CD14-positive monocyte (primary cell): ENCODE measurements around the gene RPL9. TPM values are rescaled to one million over a fixed set of nuclear protein-coding genes. Genes with fewer than 3 reads are reported as not detected.
"Not testable (repeated sequence)": the region's sequence is repeated elsewhere in the genome, so short reads cannot be mapped to it uniquely, and the experiment has no call there.

Source experiments
- DNase-seq, 3 donors: peaks; one replicate each; pipeline ENCODE4 v3.0.0-alpha.2; 2011 to 2022
- H2AFZ ChIP-seq: 2 replicates; pipeline ENCODE4 v1.6.0; 2012; ENCODE audit warnings: mild to moderate bottlenecking, low read depth, low read length, inconsistent platforms; ENCODE audit not compliant: insufficient read depth, poor library complexity, severe bottlenecking
- H3K27ac ChIP-seq, 2 donors: 1 replicate in 1 of 2; 2 replicates in 1 of 2; pipeline ENCODE4 v1.5.1; 2012 to 2013; ENCODE audit warnings: low read length in 2 of 2, control low read depth in 1 of 2, inconsistent platforms in 1 of 2, low read depth in 1 of 2, mild to moderate bottlenecking in 1 of 2
- H3K27me3 ChIP-seq, 2 donors: one replicate each; pipeline versions ENCODE4 v1.6.0 to v1.6.1; 2011 to 2013; ENCODE audit warnings: low read length in 2 of 2; ENCODE audit not compliant: control insufficient read depth in 2 of 2, insufficient read depth in 2 of 2
- H3K36me3 ChIP-seq, 2 donors: replicated peaks in 1 of 2; 1 replicate in 1 of 2; 2 replicates in 1 of 2; pipeline versions ENCODE4 v1.5.1 to v1.6.1; 2012 to 2013; ENCODE audit warnings: low read length in 2 of 2, control low read depth in 1 of 2, inconsistent platforms in 1 of 2, mild to moderate bottlenecking in 1 of 2; ENCODE audit not compliant: insufficient read depth in 2 of 2, control insufficient read depth in 1 of 2
- H3K4me1 ChIP-seq, 2 donors: 1 replicate in 1 of 2; 2 replicates in 1 of 2; pipeline versions ENCODE4 v1.5.1 to v1.6.1; 2012 to 2013; ENCODE audit warnings: low read length in 2 of 2, control low read depth in 1 of 2, inconsistent platforms in 1 of 2, mild to moderate bottlenecking in 1 of 2, moderate library complexity in 1 of 2; ENCODE audit not compliant: insufficient read depth in 2 of 2, control insufficient read depth in 1 of 2
- H3K4me2 ChIP-seq: replicated peaks from 2 replicates; pipeline ENCODE3; 2012; ENCODE audit warnings: low read length, moderate library complexity, mild to moderate bottlenecking; ENCODE audit not compliant: poor library complexity, severe bottlenecking; ENCODE audit errors: extremely low read depth
- H3K4me3 ChIP-seq, 3 experiments: fragments of 200-600 bp in 1 of 3; sonication (generic) in 1 of 3; replicated peaks in 1 of 3; 1 replicate in 2 of 3; 2 replicates in 1 of 3; pipeline ENCODE4 v1.5.1; 2011 to 2013; ENCODE audit warnings: low read length in 3 of 3, mild to moderate bottlenecking in 3 of 3, control low read depth in 2 of 3, low read depth in 2 of 3, inconsistent platforms in 1 of 3, moderate library complexity in 1 of 3
- H3K79me2 ChIP-seq: 2 replicates; pipeline ENCODE4 v1.6.0; 2012; ENCODE audit warnings: mild to moderate bottlenecking, control low read depth, inconsistent platforms, low read length, moderate library complexity; ENCODE audit not compliant: insufficient read depth
- H3K9ac ChIP-seq: 2 replicates; pipeline ENCODE4 v1.6.0; 2017; ENCODE audit warnings: low read length, mild to moderate bottlenecking; ENCODE audit not compliant: insufficient read depth, poor library complexity, severe bottlenecking
- H3K9me3 ChIP-seq, 2 donors: replicated peaks in 1 of 2; 1 replicate in 1 of 2; 2 replicates in 1 of 2; pipeline versions ENCODE4 v1.5.1 to v1.6.1; 2012 to 2013; ENCODE audit warnings: low read length in 2 of 2, control low read depth in 1 of 2; ENCODE audit not compliant: control insufficient read depth in 1 of 2, insufficient read depth in 1 of 2
- H4K20me1 ChIP-seq: 2 replicates; pipeline ENCODE4 v1.6.0; 2012; ENCODE audit warnings: mild to moderate bottlenecking, low read length, control low read depth, moderate library complexity; ENCODE audit not compliant: insufficient read depth
- H3K27ac Mint-ChIP-seq, 7 donors: one replicate each; pipeline ENCODE4 v1.8.0; 2020; ENCODE audit warnings: mild to moderate bottlenecking in 7 of 7, mixed read lengths in 7 of 7, moderate library complexity in 6 of 7, inconsistent platforms in 2 of 7
- H3K27me3 Mint-ChIP-seq, 3 donors: one replicate each; pipeline ENCODE4 v1.8.0; 2021 to 2022; ENCODE audit warnings: low read depth in 3 of 3, mild to moderate bottlenecking in 3 of 3, mixed read lengths in 3 of 3, moderate library complexity in 3 of 3, inconsistent platforms in 1 of 3
- H3K36me3 Mint-ChIP-seq, 2 donors: one replicate each; pipeline ENCODE4 v1.8.0; 2020; ENCODE audit warnings: mixed read lengths in 2 of 2, inconsistent platforms in 1 of 2, mild to moderate bottlenecking in 1 of 2
- H3K4me1 Mint-ChIP-seq: one replicate; pipeline ENCODE4 v1.8.0; 2020; ENCODE audit warnings: mild to moderate bottlenecking, mixed read lengths
- H3K4me3 Mint-ChIP-seq, 2 donors: one replicate each; pipeline ENCODE4 v1.8.0; 2020; ENCODE audit warnings: mild to moderate bottlenecking in 2 of 2, mixed read lengths in 2 of 2, moderate library complexity in 1 of 2
- H3K9me3 Mint-ChIP-seq, 7 donors: one replicate each; pipeline ENCODE4 v1.8.0; 2020 to 2022; ENCODE audit warnings: mixed read lengths in 7 of 7, mild to moderate bottlenecking in 6 of 7, moderate library complexity in 6 of 7, inconsistent platforms in 2 of 7
- CTCF ChIP-seq: fragments of 200-600 bp; IDR thresholded peaks from one replicate; pipeline ENCODE4 v1.8.0; 2022; ENCODE audit warnings: antibody characterized with exemption, mild to moderate bottlenecking
- WGBS: methylation state at CpG from one replicate; pipeline ENCODE4 v1.1.5; 2013; ENCODE audit warnings: missing lambda C conversion rate; ENCODE audit not compliant: insufficient coverage; 5-methylcytosine and 5-hydroxymethylcytosine counted together
- intact Hi-C, 2 donors: fragments of 100-400 bp; cut with micrococcal nuclease; formaldehyde crosslinking; loops; one replicate each; pipeline versions ENCODE4 v1.15.0 to v1.15.1; 2023
- polyA plus RNA-seq, 3 donors: library from polyadenylated mRNA; depleted of rRNA in 1 of 3; unstranded in 2 of 3; stranded (reverse) in 1 of 3; fragments of 300-500 nt in 2 of 3; fragments of >200 nt in 1 of 3; fragmentation: Illumina TruSeq in 2 of 3; gene quantifications; 1 replicate in 2 of 3; 2 replicates in 1 of 3; pipeline ENCODE4 v1.2.3, GENCODE V29; 2012 to 2021

The RPL9 gene
- polyA plus RNA-seq, 3 donors, result 821 to 1,937 (median 828) TPM

- H3K4me3 Mint-ChIP-seq, result no peak overlapping the region
- Histone ChIP-seq H3K9ac (no peak overlapping the region), H2AFZ (no peak overlapping the region), H3K27me3 (no peaks in the 10 kb centered on the region), H4K20me1 (no peaks in the 10 kb centered on the region), H3K4me2 (no peak overlapping the region), H3K27ac (no peak overlapping the region), H3K9me3 (no peaks in the 10 kb centered on the region), H3K36me3 (peaks cover 24 to 50% of the 10 kb centered on the region in 2 donors), H3K79me2 (peaks cover 8% of the 10 kb centered on the region), H3K4me3 (no peak overlapping the region), H3K4me1 (peaks cover 6 to 10% of the 10 kb centered on the region in 2 donors)
- H3K9me3 Mint-ChIP-seq, result no peaks in the 10 kb centered on the region
- no peak for DNase-seq
- H3K27me3 Mint-ChIP-seq, result no peaks in the 10 kb centered on the region
- peaks cover 6% of the 10 kb centered on the region for H3K4me1 Mint-ChIP-seq
- 0% methylated on average over 1 of the region's 2 CpGs for WGBS
- H3K36me3 Mint-ChIP-seq, result peaks cover 26 to 46% of the 10 kb centered on the region in 2 donors
- intact Hi-C loops, result loop anchor here in 1 of 2 donors (10.0 kb wide), 1 partner anchor 60 kb away; the partner anchor contains the start of gene UGDH
- no peak for TF ChIP-seq CTCF
- H3K27ac Mint-ChIP-seq, result no peak overlapping the region
These were observed 6.3 kb upstream of the RPL9 start for GRCh38 chr4:39464886-39465501.

- Histone ChIP-seq H2AFZ (peak overlapping the region; percentile 96), H3K4me1 (peaks cover 15 to 24% of the 10 kb centered on the region in 2 donors), H3K79me2 (peaks cover 45% of the 10 kb centered on the region), H3K4me2 (peak overlapping the region; percentile 97), H3K9ac (peak overlapping the region; percentile 99), H3K4me3 (peak overlapping the region; percentile 84 to 99 (median 92)), H4K20me1 (peaks cover 33% of the 10 kb centered on the region), H3K27ac (peak overlapping the region; percentile 99 to 100), H3K36me3 (peaks cover 45 to 54% of the 10 kb centered on the region in 2 donors)
- Mint-ChIP-seq H3K4me3 (peak overlapping the region; percentile 94 to 97), H3K27ac (peak overlapping the region; percentile 99 to 100 (median 100)), H3K36me3 (peaks cover 49 to 59% of the 10 kb centered on the region in 2 donors), H3K4me1 (peaks cover 27% of the 10 kb centered on the region)
- DNase-seq, H3K9me3 Mint-ChIP-seq, H3K9me3 ChIP-seq, H3K27me3 Mint-ChIP-seq, H3K27me3 ChIP-seq: not testable (repeated sequence)
- WGBS, result 0% methylated on average over 10 of the region's 13 CpGs
- intact Hi-C loops, result loop anchor here (2.0 to 10.0 kb wide), 7 partner anchors 69 to 519 kb away; partner anchors contain the start of genes PDS5A (in 2 of the 2), RFC1 (in 1 of the 2), SMIM14 (in 1 of the 2) and UBE2K (in 1 of the 2)
These were observed 589 bp downstream of the RPL9 start for GRCh38 chr4:39458161-39458504.
